ENCODE measurements around the gene POTEE. TPM values are rescaled to one million over a fixed set of nuclear protein-coding genes. Genes with fewer than 3 reads are reported as not detected.
"Not testable (repeated sequence)": the region's sequence is repeated elsewhere in the genome, so short reads cannot be mapped to it uniquely, and the experiment has no call there.

The POTEE gene
- total and polyA plus RNA-seq, 3 experiments from 2014 or later, result 0.14 to 0.49 (median 0.46) TPM

DNA sequence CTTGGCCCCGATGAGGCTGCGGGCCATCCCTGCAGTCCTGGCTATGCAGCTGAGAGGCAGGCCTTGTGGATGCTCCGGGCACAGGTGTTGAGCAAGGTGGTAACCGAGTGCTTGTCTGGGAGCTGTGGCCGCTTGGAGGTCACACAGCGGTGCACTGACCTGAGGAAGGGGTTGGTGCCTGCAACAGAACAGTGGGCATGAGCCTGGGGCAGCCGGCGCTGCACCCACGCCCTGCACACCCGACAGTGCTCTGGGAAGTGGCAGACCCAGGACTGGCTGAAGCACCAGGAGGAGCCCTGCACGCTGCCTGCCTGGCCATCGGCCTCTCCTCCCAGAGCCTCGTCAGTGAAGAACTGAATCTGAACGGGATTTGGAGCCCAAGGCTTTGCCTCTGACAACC is 8.2 kb upstream of the POTEE start:
- H3K4me3 Mint-ChIP-seq, result no peak overlapping the region
- Histone ChIP-seq H3K27ac (ENCODE audit: low read depth, low read length) (no peak overlapping the region), H3K4me1 (ENCODE audit: insufficient read depth, low read length) (no peaks in the 10 kb centered on the region), H3K4me3 (ENCODE audit: low read length) (no peak overlapping the region), H3K36me3 (ENCODE audit: insufficient read depth, low read length) (no peaks in the 10 kb centered on the region), H3K27me3 (ENCODE audit: insufficient read depth, low read length, poor library complexity, severe bottlenecking) (no peaks in the 10 kb centered on the region), H3K9me3 (ENCODE audit: low read length) (no peaks in the 10 kb centered on the region)
- no peaks in the 10 kb centered on the region for H3K4me1 Mint-ChIP-seq
- POLR2A ChIA-PET, result no interaction called here
- H3K36me3 Mint-ChIP-seq, result no peaks in the 10 kb centered on the region
- H3K27ac Mint-ChIP-seq, result no peak overlapping the region
- DNase-seq, result no peak
- H3K9me3 Mint-ChIP-seq, result no peaks in the 10 kb centered on the region
- CTCF ChIA-PET, result no interaction called here
- H3K27me3 Mint-ChIP-seq, result peaks cover 4 to 7% of the 10 kb centered on the region in 2 donors

GRCh38 chr2:131207839-131208238 is 1.5 kb upstream of the POTEE start:
- H3K4me3 Mint-ChIP-seq; H3K4me3 ChIP-seq (ENCODE audit: low read length); H3K9me3 Mint-ChIP-seq; H3K4me1 ChIP-seq (ENCODE audit: insufficient read depth, low read length); POLR2A ChIA-PET; H3K4me1 Mint-ChIP-seq; H3K27ac Mint-ChIP-seq; CTCF ChIA-PET; DNase-seq; H3K27me3 Mint-ChIP-seq; H3K36me3 Mint-ChIP-seq; H3K36me3 ChIP-seq (ENCODE audit: insufficient read depth, low read length); H3K27me3 ChIP-seq (ENCODE audit: insufficient read depth, low read length, poor library complexity, severe bottlenecking); H3K9me3 ChIP-seq (ENCODE audit: low read length); H3K27ac ChIP-seq (ENCODE audit: low read depth, low read length): not testable (repeated sequence)

DNA sequence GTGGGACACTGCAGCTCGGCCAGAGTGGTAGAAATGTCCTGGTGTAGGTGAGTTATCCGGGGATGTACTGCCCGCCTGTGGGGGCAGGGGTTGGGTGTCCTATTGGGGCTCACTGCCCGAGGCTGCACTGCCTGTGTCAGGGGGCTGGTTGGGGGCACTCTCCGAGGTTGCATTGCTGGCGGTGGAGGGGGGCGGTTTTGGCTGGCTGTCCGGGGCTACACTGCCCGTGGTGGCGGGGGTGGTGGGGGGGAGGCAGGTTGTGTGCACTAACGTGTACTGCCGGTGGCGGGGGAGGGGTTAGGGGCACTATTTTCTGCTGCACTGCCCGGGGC is 403 bp downstream of the POTEE start:
- H3K4me1 Mint-ChIP-seq; CTCF ChIA-PET; H3K36me3 ChIP-seq (ENCODE audit: insufficient read depth, low read length): not testable (repeated sequence)

DNA sequence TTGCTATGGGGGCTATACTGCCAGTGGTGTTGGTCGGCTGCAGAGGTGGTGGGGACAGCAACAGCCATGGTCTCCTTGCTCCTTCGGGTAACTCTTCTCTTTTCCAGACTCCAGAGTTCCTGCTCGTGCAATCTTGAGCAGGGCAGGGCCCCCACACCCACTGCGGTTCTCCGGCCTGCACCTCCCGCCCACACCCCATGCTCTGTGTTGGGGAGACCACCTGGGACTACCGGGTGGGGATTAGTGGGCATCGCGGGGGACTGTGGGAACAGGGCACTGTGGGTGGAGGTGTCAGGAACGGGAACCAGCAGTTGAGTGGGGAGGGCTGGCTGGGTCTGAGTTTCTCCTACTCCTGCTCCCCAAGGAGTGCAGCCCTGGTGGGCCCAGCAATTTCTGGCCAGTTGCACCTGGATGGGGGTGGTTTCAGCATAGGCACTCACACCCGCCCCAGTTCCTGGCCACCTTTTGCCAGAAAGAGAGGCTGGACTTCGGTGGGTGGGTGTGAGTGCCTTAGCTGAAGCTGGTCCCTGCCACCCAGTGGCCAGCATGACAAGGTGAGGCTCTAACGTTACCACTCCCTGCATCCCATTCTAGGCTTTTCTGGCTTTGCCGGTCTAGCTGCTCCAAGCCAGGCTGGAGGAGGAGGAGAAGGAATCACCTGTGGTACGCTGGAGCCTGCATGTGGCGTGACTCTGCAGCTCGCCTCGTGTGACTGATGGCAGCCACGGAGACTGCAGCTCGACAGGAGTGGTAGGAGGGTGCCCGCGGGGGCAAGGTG is 1.3 kb downstream of the POTEE start:
- H3K9me3 ChIP-seq (ENCODE audit: low read length); H3K27me3 Mint-ChIP-seq; H3K4me3 ChIP-seq (ENCODE audit: low read length); H3K4me3 Mint-ChIP-seq; H3K27ac Mint-ChIP-seq; POLR2A ChIA-PET; H3K4me1 Mint-ChIP-seq; H3K27me3 ChIP-seq (ENCODE audit: insufficient read depth, low read length, poor library complexity, severe bottlenecking); H3K36me3 Mint-ChIP-seq; H3K9me3 Mint-ChIP-seq; H3K36me3 ChIP-seq (ENCODE audit: insufficient read depth, low read length); H3K27ac ChIP-seq (ENCODE audit: low read depth, low read length); H3K4me1 ChIP-seq (ENCODE audit: insufficient read depth, low read length); DNase-seq; CTCF ChIA-PET: not testable (repeated sequence)

More for the DNA sequence above, 403 bp downstream of the POTEE start:
- H3K27ac Mint-ChIP-seq; H3K9me3 Mint-ChIP-seq; H3K9me3 ChIP-seq (ENCODE audit: low read length); H3K27ac ChIP-seq (ENCODE audit: low read depth, low read length); H3K27me3 ChIP-seq (ENCODE audit: insufficient read depth, low read length, poor library complexity, severe bottlenecking); H3K4me3 ChIP-seq (ENCODE audit: low read length); H3K4me1 ChIP-seq (ENCODE audit: insufficient read depth, low read length); POLR2A ChIA-PET; H3K36me3 Mint-ChIP-seq; DNase-seq; H3K27me3 Mint-ChIP-seq: not testable (repeated sequence)
- peak overlapping the region in 1 of 7 donors; percentile 37 for H3K4me3 Mint-ChIP-seq

GRCh38 chr2:131217238-131217986 is 8.1 kb downstream of the POTEE start:
- H3K27ac ChIP-seq (ENCODE audit: low read depth, low read length); H3K27me3 ChIP-seq (ENCODE audit: insufficient read depth, low read length, poor library complexity, severe bottlenecking); H3K4me3 ChIP-seq (ENCODE audit: low read length); H3K36me3 Mint-ChIP-seq; H3K36me3 ChIP-seq (ENCODE audit: insufficient read depth, low read length); H3K9me3 ChIP-seq (ENCODE audit: low read length); POLR2A ChIA-PET; DNase-seq; H3K27ac Mint-ChIP-seq; H3K4me1 ChIP-seq (ENCODE audit: insufficient read depth, low read length); CTCF ChIA-PET; H3K4me3 Mint-ChIP-seq; H3K27me3 Mint-ChIP-seq; H3K4me1 Mint-ChIP-seq; H3K9me3 Mint-ChIP-seq: not testable (repeated sequence)

DNA sequence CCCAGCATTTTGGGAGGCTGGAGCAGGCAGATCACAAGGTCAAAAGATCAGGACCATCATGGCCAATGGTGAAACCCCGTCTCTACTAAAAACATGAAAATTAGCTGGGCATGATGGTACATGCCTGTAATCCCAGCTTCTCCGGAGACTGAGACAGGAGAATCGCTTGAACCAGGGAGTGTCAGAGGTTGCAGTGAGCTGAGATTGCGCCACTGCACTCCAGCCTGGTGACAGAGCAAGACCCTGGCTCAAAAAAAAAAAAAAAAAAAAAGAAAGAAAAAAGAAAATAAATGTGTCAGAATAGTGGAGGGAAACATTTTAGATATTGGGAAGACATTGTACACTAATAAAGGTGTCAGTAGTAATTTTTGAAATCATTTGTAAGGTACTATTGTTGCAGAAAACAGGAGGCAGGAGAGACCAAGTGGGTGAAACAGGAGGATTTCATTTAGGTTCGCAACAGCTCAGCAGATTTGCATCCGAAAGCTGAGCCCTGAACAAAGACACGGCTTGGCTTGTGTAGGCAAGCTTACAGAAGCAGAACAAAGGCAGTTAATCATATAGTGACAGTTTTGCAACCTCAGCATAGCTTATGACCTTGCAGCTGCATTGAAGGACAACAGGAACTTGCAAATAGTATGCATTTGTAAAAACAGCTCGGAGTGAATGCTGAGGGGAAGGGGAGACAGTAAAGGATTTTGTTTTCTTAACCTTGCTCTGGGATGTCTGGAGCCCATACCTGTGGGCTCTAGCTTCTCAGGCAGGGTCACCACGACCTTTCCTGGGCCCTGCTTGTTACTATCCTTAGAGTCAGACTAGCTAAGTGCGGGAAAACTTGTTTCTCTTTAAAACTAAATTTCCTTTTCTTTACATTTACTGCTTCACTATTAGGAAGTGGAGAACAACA is 26.5 kb downstream of the POTEE start:
- H3K27ac ChIP-seq (ENCODE audit: low read depth, low read length); CTCF ChIA-PET: not testable (repeated sequence)

More for the DNA sequence above, 26.5 kb downstream of the POTEE start:
- DNase-seq; H3K27me3 ChIP-seq (ENCODE audit: insufficient read depth, low read length, poor library complexity, severe bottlenecking); POLR2A ChIA-PET; H3K4me1 ChIP-seq (ENCODE audit: insufficient read depth, low read length); H3K9me3 Mint-ChIP-seq; H3K9me3 ChIP-seq (ENCODE audit: low read length); H3K27me3 Mint-ChIP-seq; H3K36me3 Mint-ChIP-seq; H3K4me3 Mint-ChIP-seq; H3K4me1 Mint-ChIP-seq; H3K36me3 ChIP-seq (ENCODE audit: insufficient read depth, low read length); H3K27ac Mint-ChIP-seq; H3K4me3 ChIP-seq (ENCODE audit: low read length): not testable (repeated sequence)

Other genes starting within 250 kb of the POTEE start
- gene FAM168B, start 116.1 kb upstream of the POTEE start, total RNA-seq, result 10 to 100 TPM; 93.1 to 97.6 TPM
- gene FAM168B, start 116.1 kb upstream of the POTEE start, polyA plus RNA-seq, result 40.4 TPM
- 10 to 100 TPM; 47.7 to 48.2 TPM for gene PLEKHB2, start 104.2 kb upstream of the POTEE start, total RNA-seq
- gene PLEKHB2, start 104.2 kb upstream of the POTEE start, polyA plus RNA-seq, result 84.5 TPM
- gene RAB6D, start 154.6 kb downstream of the POTEE start, total RNA-seq, result not detected
- 0.08 TPM for gene RAB6D, start 154.6 kb downstream of the POTEE start, polyA plus RNA-seq